ENCODE results near the gene APBB2. TPM values are rescaled to one million over a fixed set of nuclear protein-coding genes. Genes with fewer than 3 reads are reported as not detected.

The APBB2 gene
- total and polyA plus RNA-seq, 2 experiments from 2014 or later: 35.8 to 74.8 TPM

DNA sequence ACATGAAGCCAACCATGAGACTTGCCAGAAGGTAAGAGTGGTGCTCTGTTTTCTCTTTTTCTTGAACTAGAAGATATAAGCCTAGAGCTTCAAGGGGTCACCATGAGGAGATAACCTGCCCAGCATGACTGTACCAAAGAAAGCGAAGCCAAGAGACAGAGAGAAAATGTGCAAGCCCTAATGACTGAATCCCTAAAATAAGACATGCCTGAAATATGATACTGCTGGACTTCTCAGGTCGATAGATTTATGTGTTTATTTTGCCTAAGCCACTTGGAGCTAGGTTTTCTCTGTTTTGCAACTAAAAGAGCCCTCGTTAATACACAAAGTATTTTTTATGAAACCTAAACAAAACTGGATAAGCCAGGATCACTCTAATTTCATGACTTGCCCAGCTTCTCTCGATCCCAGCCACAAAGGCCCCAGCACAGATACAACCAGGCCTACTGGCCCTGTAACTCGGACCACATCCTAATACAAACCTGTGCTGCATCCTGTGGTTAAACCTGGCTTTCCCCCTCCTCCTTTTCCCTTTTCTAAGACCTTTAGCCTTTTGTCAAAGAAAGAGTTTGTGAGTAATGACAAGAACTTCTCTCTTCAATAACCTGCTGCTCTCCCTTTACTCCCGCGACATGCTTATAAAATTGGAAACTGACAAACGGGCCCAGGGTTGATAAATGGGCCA is 185.8 kb downstream of the APBB2 start:
- peaks cover 29% of the 10 kb centered on the region for H3K36me3 Mint-ChIP-seq (ENCODE audit: low read depth)
- DNase-seq (ENCODE audit: low spot score): no peak
- H3K4me1 ChIP-seq (ENCODE audit: insufficient read depth): no peaks in the 10 kb centered on the region
- peaks cover 21% of the 10 kb centered on the region for H3K9me3 Mint-ChIP-seq
- H3K27ac Mint-ChIP-seq: no peak overlapping the region
- no peak overlapping the region for H3K4me2 ChIP-seq
- H3K36me3 ChIP-seq (ENCODE audit: insufficient read depth): peaks cover 26% of the 10 kb centered on the region
- H3K27me3 Mint-ChIP-seq (ENCODE audit: insufficient read depth, low read depth, poor library complexity): peaks cover 5% of the 10 kb centered on the region
- no peaks in the 10 kb centered on the region for H3F3A ChIP-seq (replicated peaks; ENCODE audit: low read depth)
- no peaks in the 10 kb centered on the region for H4K20me1 ChIP-seq (replicated peaks; ENCODE audit: insufficient read depth)
- H3K4me3 ChIP-seq: no peak overlapping the region
- no peak overlapping the region for H2AFZ ChIP-seq
- H3K27me3 ChIP-seq (ENCODE audit: insufficient read depth): no peaks in the 10 kb centered on the region
- no peak for ATAC-seq
- no peaks in the 10 kb centered on the region for H3K9me2 ChIP-seq (ENCODE audit: insufficient read depth)
- no peaks in the 10 kb centered on the region for H3K4me1 Mint-ChIP-seq
- no peak overlapping the region for H3K4me3 Mint-ChIP-seq
- no peak for TF ChIP-seq EZH2 (IDR thresholded peaks at IDR 0.05; ENCODE audit: low read depth, unreplicated experiment)
- TF ChIP-seq, protein P1, sequence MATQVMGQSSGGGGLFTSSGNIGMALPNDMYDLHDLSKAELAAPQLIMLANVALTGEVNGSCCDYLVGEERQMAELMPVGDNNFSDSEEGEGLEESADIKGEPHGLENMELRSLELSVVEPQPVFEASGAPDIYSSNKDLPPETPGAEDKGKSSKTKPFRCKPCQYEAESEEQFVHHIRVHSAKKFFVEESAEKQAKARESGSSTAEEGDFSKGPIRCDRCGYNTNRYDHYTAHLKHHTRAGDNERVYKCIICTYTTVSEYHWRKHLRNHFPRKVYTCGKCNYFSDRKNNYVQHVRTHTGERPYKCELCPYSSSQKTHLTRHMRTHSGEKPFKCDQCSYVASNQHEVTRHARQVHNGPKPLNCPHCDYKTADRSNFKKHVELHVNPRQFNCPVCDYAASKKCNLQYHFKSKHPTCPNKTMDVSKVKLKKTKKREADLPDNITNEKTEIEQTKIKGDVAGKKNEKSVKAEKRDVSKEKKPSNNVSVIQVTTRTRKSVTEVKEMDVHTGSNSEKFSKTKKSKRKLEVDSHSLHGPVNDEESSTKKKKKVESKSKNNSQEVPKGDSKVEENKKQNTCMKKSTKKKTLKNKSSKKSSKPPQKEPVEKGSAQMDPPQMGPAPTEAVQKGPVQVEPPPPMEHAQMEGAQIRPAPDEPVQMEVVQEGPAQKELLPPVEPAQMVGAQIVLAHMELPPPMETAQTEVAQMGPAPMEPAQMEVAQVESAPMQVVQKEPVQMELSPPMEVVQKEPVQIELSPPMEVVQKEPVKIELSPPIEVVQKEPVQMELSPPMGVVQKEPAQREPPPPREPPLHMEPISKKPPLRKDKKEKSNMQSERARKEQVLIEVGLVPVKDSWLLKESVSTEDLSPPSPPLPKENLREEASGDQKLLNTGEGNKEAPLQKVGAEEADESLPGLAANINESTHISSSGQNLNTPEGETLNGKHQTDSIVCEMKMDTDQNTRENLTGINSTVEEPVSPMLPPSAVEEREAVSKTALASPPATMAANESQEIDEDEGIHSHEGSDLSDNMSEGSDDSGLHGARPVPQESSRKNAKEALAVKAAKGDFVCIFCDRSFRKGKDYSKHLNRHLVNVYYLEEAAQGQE (IDR thresholded peaks at IDR 0.05; ENCODE audit: unreplicated experiment): no peak
- TF ChIP-seq, protein P2, sequence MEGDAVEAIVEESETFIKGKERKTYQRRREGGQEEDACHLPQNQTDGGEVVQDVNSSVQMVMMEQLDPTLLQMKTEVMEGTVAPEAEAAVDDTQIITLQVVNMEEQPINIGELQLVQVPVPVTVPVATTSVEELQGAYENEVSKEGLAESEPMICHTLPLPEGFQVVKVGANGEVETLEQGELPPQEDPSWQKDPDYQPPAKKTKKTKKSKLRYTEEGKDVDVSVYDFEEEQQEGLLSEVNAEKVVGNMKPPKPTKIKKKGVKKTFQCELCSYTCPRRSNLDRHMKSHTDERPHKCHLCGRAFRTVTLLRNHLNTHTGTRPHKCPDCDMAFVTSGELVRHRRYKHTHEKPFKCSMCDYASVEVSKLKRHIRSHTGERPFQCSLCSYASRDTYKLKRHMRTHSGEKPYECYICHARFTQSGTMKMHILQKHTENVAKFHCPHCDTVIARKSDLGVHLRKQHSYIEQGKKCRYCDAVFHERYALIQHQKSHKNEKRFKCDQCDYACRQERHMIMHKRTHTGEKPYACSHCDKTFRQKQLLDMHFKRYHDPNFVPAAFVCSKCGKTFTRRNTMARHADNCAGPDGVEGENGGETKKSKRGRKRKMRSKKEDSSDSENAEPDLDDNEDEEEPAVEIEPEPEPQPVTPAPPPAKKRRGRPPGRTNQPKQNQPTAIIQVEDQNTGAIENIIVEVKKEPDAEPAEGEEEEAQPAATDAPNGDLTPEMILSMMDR (conservative IDR thresholded peaks at IDR 0.05; ENCODE audit: low read depth in 2 of 2): no peak
- TF ChIP-seq STAT1 (IDR thresholded peaks at IDR 0.05; ENCODE audit: unreplicated experiment): no peak
- no peak for TF ChIP-seq NANOG (IDR thresholded peaks at IDR 0.05; ENCODE audit: borderline replicate concordance)
- no peak for TF ChIP-seq ZNF114 (CRISPR knock-in tag; IDR thresholded peaks at IDR 0.05)
- TF ChIP-seq JUNB (IDR thresholded peaks at IDR 0.05; ENCODE audit: unreplicated experiment): no peak
- no peak for TF ChIP-seq EZH2phosphoT487 (IDR thresholded peaks at IDR 0.05; ENCODE audit: unreplicated experiment)
- TF ChIP-seq, protein P3, sequence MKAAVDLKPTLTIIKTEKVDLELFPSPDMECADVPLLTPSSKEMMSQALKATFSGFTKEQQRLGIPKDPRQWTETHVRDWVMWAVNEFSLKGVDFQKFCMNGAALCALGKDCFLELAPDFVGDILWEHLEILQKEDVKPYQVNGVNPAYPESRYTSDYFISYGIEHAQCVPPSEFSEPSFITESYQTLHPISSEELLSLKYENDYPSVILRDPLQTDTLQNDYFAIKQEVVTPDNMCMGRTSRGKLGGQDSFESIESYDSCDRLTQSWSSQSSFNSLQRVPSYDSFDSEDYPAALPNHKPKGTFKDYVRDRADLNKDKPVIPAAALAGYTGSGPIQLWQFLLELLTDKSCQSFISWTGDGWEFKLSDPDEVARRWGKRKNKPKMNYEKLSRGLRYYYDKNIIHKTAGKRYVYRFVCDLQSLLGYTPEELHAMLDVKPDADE (IDR thresholded peaks at IDR 0.05): no peak
- no peak for TF ChIP-seq POLR2AphosphoS5 (IDR thresholded peaks at IDR 0.05; ENCODE audit: low read depth)
- no peak for TF ChIP-seq CREB1 (CRISPR knock-in tag; IDR thresholded peaks at IDR 0.05; ENCODE audit: low read depth)
- TF ChIP-seq, protein P4, sequence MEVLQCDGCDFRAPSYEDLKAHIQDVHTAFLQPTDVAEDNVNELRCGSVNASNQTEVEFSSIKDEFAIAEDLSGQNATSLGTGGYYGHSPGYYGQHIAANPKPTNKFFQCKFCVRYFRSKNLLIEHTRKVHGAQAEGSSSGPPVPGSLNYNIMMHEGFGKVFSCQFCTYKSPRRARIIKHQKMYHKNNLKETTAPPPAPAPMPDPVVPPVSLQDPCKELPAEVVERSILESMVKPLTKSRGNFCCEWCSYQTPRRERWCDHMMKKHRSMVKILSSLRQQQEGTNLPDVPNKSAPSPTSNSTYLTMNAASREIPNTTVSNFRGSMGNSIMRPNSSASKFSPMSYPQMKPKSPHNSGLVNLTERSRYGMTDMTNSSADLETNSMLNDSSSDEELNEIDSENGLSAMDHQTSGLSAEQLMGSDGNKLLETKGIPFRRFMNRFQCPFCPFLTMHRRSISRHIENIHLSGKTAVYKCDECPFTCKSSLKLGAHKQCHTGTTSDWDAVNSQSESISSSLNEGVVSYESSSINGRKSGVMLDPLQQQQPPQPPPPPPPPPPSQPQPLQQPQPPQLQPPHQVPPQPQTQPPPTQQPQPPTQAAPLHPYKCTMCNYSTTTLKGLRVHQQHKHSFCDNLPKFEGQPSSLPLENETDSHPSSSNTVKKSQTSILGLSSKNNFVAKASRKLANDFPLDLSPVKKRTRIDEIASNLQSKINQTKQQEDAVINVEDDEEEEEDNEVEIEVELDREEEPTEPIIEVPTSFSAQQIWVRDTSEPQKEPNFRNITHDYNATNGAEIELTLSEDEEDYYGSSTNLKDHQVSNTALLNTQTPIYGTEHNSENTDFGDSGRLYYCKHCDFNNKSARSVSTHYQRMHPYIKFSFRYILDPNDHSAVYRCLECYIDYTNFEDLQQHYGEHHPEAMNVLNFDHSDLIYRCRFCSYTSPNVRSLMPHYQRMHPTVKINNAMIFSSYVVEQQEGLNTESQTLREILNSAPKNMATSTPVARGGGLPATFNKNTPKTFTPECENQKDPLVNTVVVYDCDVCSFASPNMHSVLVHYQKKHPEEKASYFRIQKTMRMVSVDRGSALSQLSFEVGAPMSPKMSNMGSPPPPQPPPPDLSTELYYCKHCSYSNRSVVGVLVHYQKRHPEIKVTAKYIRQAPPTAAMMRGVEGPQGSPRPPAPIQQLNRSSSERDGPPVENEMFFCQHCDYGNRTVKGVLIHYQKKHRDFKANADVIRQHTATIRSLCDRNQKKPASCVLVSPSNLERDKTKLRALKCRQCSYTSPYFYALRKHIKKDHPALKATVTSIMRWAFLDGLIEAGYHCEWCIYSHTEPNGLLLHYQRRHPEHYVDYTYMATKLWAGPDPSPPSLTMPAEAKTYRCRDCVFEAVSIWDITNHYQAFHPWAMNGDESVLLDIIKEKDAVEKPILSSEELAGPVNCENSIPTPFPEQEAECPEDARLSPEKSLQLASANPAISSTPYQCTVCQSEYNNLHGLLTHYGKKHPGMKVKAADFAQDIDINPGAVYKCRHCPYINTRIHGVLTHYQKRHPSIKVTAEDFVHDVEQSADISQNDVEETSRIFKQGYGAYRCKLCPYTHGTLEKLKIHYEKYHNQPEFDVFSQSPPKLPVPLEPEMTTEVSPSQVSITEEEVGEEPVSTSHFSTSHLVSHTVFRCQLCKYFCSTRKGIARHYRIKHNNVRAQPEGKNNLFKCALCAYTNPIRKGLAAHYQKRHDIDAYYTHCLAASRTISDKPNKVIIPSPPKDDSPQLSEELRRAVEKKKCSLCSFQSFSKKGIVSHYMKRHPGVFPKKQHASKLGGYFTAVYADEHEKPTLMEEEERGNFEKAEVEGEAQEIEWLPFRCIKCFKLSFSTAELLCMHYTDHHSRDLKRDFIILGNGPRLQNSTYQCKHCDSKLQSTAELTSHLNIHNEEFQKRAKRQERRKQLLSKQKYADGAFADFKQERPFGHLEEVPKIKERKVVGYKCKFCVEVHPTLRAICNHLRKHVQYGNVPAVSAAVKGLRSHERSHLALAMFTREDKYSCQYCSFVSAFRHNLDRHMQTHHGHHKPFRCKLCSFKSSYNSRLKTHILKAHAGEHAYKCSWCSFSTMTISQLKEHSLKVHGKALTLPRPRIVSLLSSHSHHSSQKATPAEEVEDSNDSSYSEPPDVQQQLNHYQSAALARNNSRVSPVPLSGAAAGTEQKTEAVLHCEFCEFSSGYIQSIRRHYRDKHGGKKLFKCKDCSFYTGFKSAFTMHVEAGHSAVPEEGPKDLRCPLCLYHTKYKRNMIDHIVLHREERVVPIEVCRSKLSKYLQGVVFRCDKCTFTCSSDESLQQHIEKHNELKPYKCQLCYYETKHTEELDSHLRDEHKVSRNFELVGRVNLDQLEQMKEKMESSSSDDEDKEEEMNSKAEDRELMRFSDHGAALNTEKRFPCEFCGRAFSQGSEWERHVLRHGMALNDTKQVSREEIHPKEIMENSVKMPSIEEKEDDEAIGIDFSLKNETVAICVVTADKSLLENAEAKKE (CRISPR knock-in tag; IDR thresholded peaks at IDR 0.05): no peak
- TF ChIP-seq ZNF331 (CRISPR knock-in tag; IDR thresholded peaks at IDR 0.05; ENCODE audit: low read depth): no peak
- no peak overlapping the region for H3K27ac ChIP-seq (ENCODE audit: low read depth)
- no peaks in the 10 kb centered on the region for H3K79me2 ChIP-seq (replicated peaks; ENCODE audit: insufficient read depth)
